ENCODE results near the gene ITGA11.

The ITGA11 gene

DNA sequence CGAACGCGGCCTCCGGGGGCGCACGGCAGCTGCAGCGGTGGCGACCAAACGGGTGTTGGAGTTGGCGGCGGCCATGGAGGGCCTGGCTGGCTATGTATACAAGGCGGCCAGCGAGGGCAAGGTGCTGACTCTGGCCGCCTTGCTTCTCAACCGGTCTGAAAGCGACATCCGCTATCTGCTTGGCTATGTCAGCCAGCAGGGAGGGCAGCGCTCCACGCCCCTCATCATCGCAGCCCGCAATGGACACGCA is 153.7 kb downstream of the ITGA11 start:
- H3K4me3 ChIP-seq, result peak overlapping the region; percentile 68 to 82
- peaks cover 0 to 57% (median 38%) of the 10 kb centered on the region in 4 donors for H3K4me1 ChIP-seq
- DNase-seq, result no peak
- no peaks in the 10 kb centered on the region for H3K9me3 ChIP-seq
- peak overlapping the region; percentile 87 to 99 for H3K27ac ChIP-seq
- TF ChIP-seq CTCF (IDR thresholded peaks at IDR 0.05), result peak; percentile 23 to 38
- intact Hi-C loops (cut with DNase I; ENCODE audit: low total_unique reads), result no loop called here
- H3K36me3 ChIP-seq, result no peaks in the 10 kb centered on the region
- no peaks in the 10 kb centered on the region for H3K27me3 ChIP-seq

DNA sequence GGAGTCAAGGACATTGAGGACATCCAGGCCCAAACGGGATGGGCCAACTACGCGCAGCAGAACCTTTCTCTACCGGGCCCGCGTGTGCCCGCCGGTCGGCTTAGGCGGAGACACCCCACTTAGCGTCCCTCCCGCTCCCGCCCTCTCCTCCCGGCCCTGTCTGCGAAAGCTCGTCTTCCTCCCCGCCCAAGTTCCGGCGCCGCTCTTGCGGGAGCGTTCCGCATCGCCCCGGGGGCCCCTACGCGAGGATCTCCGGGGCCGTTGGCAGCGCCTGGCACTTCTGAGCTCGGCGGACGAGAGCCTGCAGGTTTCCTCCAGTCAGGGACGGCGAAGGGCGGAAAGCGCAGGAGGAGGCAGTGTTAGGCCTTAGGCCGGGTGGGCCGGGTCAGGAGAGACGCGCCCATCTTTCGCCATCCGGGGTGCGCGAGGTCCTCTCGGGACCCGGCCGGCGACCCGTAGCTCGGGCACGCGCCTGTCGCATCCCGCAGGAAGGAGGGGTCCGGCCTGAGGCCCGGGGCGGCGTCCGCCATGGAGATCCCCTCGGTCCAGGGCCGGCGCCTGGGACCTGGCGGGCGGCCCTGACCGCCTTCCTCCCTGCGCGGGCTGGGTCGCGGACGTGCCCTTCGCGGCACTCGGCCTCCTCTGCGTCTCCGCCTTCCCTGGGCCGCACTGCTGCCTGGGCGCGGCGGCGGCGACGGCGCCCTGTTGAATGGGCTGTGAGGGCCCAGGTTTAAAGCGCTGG is 154.2 kb downstream of the ITGA11 start, which contains the start of gene FEM1B:
Gene FEM1B (plus strand): TSS at position 143 of the 742 bp plus-strand sequence. CDS start 673 bp downstream, outside the sequence.
- Histone ChIP-seq H3K27ac (peak within 1 kb of the TSS; percentile 87 to 99), H3K4me3 (peak within 1 kb of the TSS; percentile 68 to 82), H3K9me3 (no peaks in the 10 kb centered on the region), H3K4me1 (peaks cover 0 to 57% (median 43%) of the 10 kb centered on the region in 4 donors), H3K27me3 (no peaks in the 10 kb centered on the region), H3K36me3 (no peaks in the 10 kb centered on the region)
- peak; percentile 89 to 95 for DNase-seq
- TF ChIP-seq CTCF (IDR thresholded peaks at IDR 0.05), result no peak
- intact Hi-C loops (cut with DNase I; ENCODE audit: low total_unique reads), result no loop called here

GRCh38 chr15:68277131-68277602 is 154.8 kb downstream of the ITGA11 start:
- peak in 1 of 2 donors; percentile 54 for DNase-seq
- TF ChIP-seq CTCF (IDR thresholded peaks at IDR 0.05), result no peak
- Histone ChIP-seq H3K4me3 (peak overlapping the region; percentile 68 to 82), H3K9me3 (no peaks in the 10 kb centered on the region), H3K27me3 (no peaks in the 10 kb centered on the region), H3K4me1 (peaks cover 0 to 61% (median 45%) of the 10 kb centered on the region in 4 donors), H3K36me3 (no peaks in the 10 kb centered on the region), H3K27ac (peak overlapping the region; percentile 87 to 99)
- intact Hi-C loops (cut with DNase I; ENCODE audit: low total_unique reads), result no loop called here

DNA sequence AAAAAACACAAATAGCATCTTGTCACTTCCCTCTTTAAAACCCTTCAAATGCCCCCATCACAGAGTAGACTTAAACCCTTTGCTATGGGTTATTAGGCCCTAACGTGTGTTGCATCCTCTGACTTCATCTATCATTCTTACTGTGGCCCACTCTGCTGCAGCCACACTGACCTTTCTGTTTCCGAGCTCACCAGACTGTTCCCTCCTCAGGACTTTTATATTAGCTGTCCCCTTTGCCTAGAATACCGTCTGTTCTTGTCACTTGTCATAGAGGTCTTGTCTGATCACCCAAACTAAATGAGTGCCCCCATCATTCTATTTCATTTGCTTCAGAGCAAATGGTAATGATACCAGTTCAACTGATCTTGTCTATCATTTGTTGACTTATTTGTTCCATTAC is 155.3 kb downstream of the ITGA11 start:
- Histone ChIP-seq H3K27ac (peak overlapping the region; percentile 87 to 99), H3K36me3 (no peaks in the 10 kb centered on the region), H3K9me3 (no peaks in the 10 kb centered on the region), H3K4me1 (peaks cover 0 to 60% (median 46%) of the 10 kb centered on the region in 4 donors), H3K27me3 (no peaks in the 10 kb centered on the region), H3K4me3 (peak overlapping the region; percentile 68 to 82)
- TF ChIP-seq CTCF (IDR thresholded peaks at IDR 0.05), result no peak
- intact Hi-C loops (cut with DNase I; ENCODE audit: low total_unique reads), result no loop called here
- DNase-seq, result no peak

DNA sequence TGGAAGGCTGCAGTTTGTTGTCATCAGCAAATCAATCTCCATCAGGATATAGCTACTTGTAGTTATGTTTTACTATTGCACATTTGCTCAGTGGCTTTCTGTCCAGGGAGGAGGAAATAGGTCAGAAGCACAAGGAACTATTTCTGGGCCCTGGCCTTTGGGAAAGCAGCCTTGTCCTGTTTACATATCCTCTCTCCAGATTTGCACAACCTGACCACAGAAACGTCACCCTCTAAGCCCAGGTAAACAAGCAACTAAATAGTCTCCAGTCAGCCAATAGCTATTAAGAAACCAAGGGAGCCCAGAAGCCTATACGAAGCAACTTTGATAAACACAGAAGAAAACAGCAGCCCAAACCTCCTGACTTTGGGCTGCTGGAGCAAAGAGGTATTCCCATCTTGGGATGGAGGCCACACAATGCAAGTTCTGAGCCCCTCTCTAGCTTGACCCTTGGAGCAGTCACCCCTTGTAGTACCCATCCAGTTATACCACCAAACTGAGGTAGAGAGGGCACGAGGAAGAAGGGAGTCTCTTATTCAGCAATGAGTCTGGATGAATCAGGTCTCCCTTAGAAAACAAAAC is 156.7 kb downstream of the ITGA11 start:
- H3K4me1 ChIP-seq, result peaks cover 0 to 52% (median 41%) of the 10 kb centered on the region in 4 donors
- H3K4me3 ChIP-seq, result no peak overlapping the region
- no peak for TF ChIP-seq CTCF (IDR thresholded peaks at IDR 0.05)
- H3K9me3 ChIP-seq, result no peaks in the 10 kb centered on the region
- peak overlapping the region; percentile 87 to 99 for H3K27ac ChIP-seq
- H3K36me3 ChIP-seq, result no peaks in the 10 kb centered on the region
- intact Hi-C loops (cut with DNase I; ENCODE audit: low total_unique reads), result no loop called here
- H3K27me3 ChIP-seq, result no peaks in the 10 kb centered on the region
- DNase-seq, result no peak

Data from tibial artery (tissue), 4 donors.